Loucy (cell line): Measurements from ENCODE around the gene CSRNP2.

Experiments
- H2AFZ ChIP-seq: fragments of 200-600 bp; sonication (generic); 2 replicates; pipeline ENCODE4 v1.6.0; 2016; ENCODE audit warnings: antibody characterized with exemption, mild to moderate bottlenecking, low read length, moderate library complexity
- H3F3A ChIP-seq: fragments of 200-600 bp; 2 replicates; pipeline ENCODE4 v1.6.0; 2016; ENCODE audit warnings: antibody characterized with exemption, low read depth, mild to moderate bottlenecking
- H3K27me3 ChIP-seq: fragments of 200-600 bp; sonication (generic); 2 replicates; pipeline ENCODE4 v1.6.1; 2014; ENCODE audit warnings: low read length, mild to moderate bottlenecking; ENCODE audit not compliant: insufficient read depth, poor library complexity, severe bottlenecking
- H3K36me3 ChIP-seq: fragments of 200-600 bp; sonication (generic); 2 replicates; pipeline ENCODE4 v1.6.1; 2016; ENCODE audit warnings: low read length; ENCODE audit not compliant: insufficient read depth
- H3K4me1 ChIP-seq: fragments of 200-600 bp; sonication (generic); 2 replicates; pipeline ENCODE4 v1.5.1; 2014; ENCODE audit warnings: low read length, mild to moderate bottlenecking; ENCODE audit not compliant: insufficient read depth, poor library complexity, severe bottlenecking
- H3K4me2 ChIP-seq: fragments of 200-600 bp; sonication (generic); 2 replicates; pipeline ENCODE4 v1.6.0; 2014; ENCODE audit warnings: antibody characterized with exemption, low read length, low read depth, mild to moderate bottlenecking; ENCODE audit not compliant: poor library complexity, severe bottlenecking
- H3K4me3 ChIP-seq: fragments of 200-600 bp; sonication (generic); 2 replicates; pipeline ENCODE4 v1.5.1; 2014; ENCODE audit warnings: low read length, mild to moderate bottlenecking, mixed read lengths; ENCODE audit not compliant: poor library complexity, severe bottlenecking
- H3K79me2 ChIP-seq: fragments of 200-600 bp; sonication (generic); 2 replicates; pipeline ENCODE4 v1.6.1; 2014; ENCODE audit warnings: low read length; ENCODE audit not compliant: insufficient read depth
- H3K9ac ChIP-seq: fragments of 200-600 bp; sonication (generic); 2 replicates; pipeline ENCODE4 v1.6.0; 2014; ENCODE audit warnings: mild to moderate bottlenecking, low read depth, low read length, moderate library complexity; ENCODE audit not compliant: poor library complexity, severe bottlenecking
- H3K9me2 ChIP-seq: fragments of 200-600 bp; sonication (generic); replicated peaks from 2 replicates; pipeline ENCODE4 v1.6.1; 2016; ENCODE audit warnings: low read depth, low read length, mixed read lengths
- H3K9me3 ChIP-seq: fragments of 200-600 bp; sonication (generic); 2 replicates; pipeline ENCODE4 v1.6.1; 2014; ENCODE audit warnings: mild to moderate bottlenecking, antibody characterized with exemption, low read length, low read depth; ENCODE audit not compliant: insufficient read depth
- H4K20me1 ChIP-seq: fragments of 200-600 bp; sonication (generic); 2 replicates; pipeline ENCODE4 v1.6.0; 2014; ENCODE audit warnings: antibody characterized with exemption, low read length, mild to moderate bottlenecking; ENCODE audit not compliant: insufficient read depth, poor library complexity, severe bottlenecking
- CTCF ChIP-seq: fragments of 200-600 bp; sonication (generic); conservative IDR thresholded peaks from 2 replicates; pipeline ENCODE4 v1.5.1; 2014; ENCODE audit warnings: mild to moderate bottlenecking, antibody characterized with exemption, low read length
- EZH2phosphoT487 ChIP-seq: fragments of 200-600 bp; IDR thresholded peaks from 2 replicates; pipeline ENCODE4 v1.6.1; 2018; ENCODE audit warnings: antibody characterized with exemption, mild to moderate bottlenecking, moderate library complexity, borderline replicate concordance

The CSRNP2 gene, protein sequence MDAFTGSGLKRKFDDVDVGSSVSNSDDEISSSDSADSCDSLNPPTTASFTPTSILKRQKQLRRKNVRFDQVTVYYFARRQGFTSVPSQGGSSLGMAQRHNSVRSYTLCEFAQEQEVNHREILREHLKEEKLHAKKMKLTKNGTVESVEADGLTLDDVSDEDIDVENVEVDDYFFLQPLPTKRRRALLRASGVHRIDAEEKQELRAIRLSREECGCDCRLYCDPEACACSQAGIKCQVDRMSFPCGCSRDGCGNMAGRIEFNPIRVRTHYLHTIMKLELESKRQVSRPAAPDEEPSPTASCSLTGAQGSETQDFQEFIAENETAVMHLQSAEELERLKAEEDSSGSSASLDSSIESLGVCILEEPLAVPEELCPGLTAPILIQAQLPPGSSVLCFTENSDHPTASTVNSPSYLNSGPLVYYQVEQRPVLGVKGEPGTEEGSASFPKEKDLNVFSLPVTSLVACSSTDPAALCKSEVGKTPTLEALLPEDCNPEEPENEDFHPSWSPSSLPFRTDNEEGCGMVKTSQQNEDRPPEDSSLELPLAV

DNA sequence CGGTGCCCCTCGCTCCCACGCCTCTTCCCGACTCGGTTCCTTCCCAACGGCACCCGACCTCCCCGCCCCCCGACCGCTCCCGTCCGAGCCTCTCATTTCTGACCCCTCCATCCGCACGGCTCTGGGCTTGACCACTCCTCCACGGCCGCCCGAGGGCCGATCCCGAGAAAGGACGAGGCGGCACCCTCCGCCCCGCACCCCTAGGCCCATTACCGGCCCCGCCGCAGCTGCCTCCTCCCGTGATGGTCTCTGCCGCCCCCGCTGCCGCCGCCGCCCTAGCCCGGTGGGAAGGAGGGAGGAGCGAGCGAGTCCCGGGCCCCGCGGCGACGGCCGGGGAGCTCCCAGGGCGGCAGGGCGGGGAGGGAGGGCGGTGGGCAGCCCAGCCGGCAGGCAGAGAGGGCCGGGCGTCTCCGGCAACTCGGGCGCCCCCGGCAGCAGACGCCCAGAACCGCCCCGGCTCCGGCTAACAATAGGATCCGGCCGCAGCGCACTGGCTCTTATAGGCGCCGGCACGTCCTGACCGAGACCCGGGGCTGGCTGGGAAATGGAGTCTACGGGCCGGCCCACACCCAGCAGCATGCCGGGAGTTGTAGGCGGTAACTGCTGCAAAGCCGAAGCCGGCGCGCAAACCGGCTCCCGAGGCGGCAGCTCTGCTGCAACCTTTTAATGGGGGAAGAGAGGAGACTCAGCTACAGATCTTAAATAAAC, at the start of gene CSRNP2:
Gene CSRNP2 (minus strand): TSS at position 471 of the 708 bp plus-strand sequence. CDS start 7,035 bp downstream, outside the sequence.
- Histone ChIP-seq H3K27me3 (peaks cover 5% of the 10 kb centered on the region), H3K4me3 (peak within 1 kb of the TSS; percentile 99), H3F3A (peaks cover under 1% of the 10 kb centered on the region; the same call in 1 of the 2 replicates), H4K20me1 (peaks cover 24% of the 10 kb centered on the region), H3K79me2 (peaks cover 38% of the 10 kb centered on the region), H3K9me2 (no peaks in the 10 kb centered on the region), H3K36me3 (no peaks in the 10 kb centered on the region), H3K9me3 (no peaks in the 10 kb centered on the region), H3K4me1 (peaks cover 30% of the 10 kb centered on the region), H2AFZ (peak within 1 kb of the TSS; percentile 99), H3K4me2 (peak within 1 kb of the TSS; percentile 97), H3K9ac (peak within 1 kb of the TSS; percentile 99)
- TF ChIP-seq EZH2phosphoT487 = no peak
- no peak for TF ChIP-seq CTCF

DNA sequence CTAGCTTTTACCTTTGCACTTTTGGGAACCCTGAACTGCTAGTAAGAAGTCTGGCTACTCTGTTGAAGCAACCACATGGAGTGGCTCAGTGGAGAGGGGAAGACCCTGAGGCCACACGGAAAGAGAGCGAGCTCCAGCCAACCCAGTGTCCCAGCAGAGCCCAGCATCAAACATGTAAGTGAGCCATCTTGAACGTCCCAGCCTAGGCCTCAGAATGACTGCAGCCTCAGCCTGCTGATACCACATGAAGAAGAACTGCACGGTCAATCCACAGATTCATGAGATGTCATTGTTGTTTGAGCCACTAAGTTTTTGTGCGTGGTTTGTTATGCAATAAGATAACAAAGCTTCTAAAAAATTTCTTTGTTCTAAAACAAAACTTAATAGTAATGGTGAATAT, 49.3 kb upstream of the CSRNP2 start:
- no peaks in the 10 kb centered on the region for H3K9me3 ChIP-seq
- H3K4me3 ChIP-seq = no peak overlapping the region
- H3K36me3 ChIP-seq = no peaks in the 10 kb centered on the region
- H3F3A ChIP-seq = no peaks in the 10 kb centered on the region
- no peak for TF ChIP-seq EZH2phosphoT487
- no peak for TF ChIP-seq CTCF
- no peaks in the 10 kb centered on the region for H4K20me1 ChIP-seq
- no peaks in the 10 kb centered on the region for H3K79me2 ChIP-seq
- H3K27me3 ChIP-seq = no peaks in the 10 kb centered on the region
- no peak overlapping the region for H3K4me2 ChIP-seq
- no peaks in the 10 kb centered on the region for H3K4me1 ChIP-seq
- no peak overlapping the region for H2AFZ ChIP-seq
- H3K9me2 ChIP-seq = no peaks in the 10 kb centered on the region
- H3K9ac ChIP-seq = no peak overlapping the region

DNA sequence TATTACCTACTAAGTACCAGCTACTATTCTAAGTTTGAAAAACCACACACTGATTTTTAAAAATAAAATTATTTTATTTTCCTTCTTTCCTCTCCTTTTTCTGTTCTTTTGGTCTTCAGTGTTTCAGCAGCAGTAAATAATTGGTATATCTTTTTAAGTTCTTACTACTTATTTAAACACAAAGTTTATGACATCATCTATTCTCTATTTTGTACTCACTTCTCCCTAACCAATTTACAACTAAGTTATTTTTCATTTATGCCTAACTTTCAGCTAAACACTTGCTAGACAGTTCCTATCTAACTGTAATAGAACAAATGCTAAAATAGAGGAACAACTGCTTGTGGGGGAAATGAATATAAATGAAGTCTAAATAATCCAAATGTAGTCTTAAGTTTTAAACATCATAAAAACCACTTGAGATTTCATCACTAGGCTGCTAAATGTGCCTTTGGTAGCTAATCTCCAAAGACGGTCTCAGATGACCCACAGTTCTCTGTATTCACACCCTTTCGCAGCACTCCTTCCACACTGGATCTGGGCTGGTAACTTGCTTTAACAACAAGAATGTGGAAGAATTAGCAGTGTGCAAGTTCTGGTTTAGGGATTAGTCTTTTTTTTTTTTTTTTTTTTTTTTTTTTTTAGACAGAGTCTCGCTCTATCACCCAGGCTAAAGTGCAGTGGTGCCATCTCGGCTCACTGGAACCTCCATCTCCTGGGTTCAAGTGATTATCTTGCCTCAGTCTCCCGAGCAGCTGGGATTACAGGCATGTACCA, 48.5 kb upstream of the CSRNP2 start:
- H3K4me3 ChIP-seq = no peak overlapping the region
- no peaks in the 10 kb centered on the region for H3K9me3 ChIP-seq
- H3K9me2 ChIP-seq = no peaks in the 10 kb centered on the region
- H3F3A ChIP-seq = no peaks in the 10 kb centered on the region
- H3K4me1 ChIP-seq = no peaks in the 10 kb centered on the region
- no peaks in the 10 kb centered on the region for H3K36me3 ChIP-seq
- H3K79me2 ChIP-seq = no peaks in the 10 kb centered on the region
- TF ChIP-seq CTCF = no peak
- TF ChIP-seq EZH2phosphoT487 = no peak
- no peaks in the 10 kb centered on the region for H4K20me1 ChIP-seq
- no peak overlapping the region for H3K4me2 ChIP-seq
- H2AFZ ChIP-seq = no peak overlapping the region
- H3K9ac ChIP-seq = no peak overlapping the region
- H3K27me3 ChIP-seq = no peaks in the 10 kb centered on the region
